HPDE6-E6E7 (cell line): ENCODE data around the gene POFUT2.
A peak's percentile ranks its signal among the peaks of the same experiment; 100 is the strongest.
"Not testable (repeated sequence)": the region's sequence is repeated elsewhere in the genome, so short reads cannot be mapped to it uniquely, and the experiment has no call there.

Experiments
- DNase-seq: peaks from one replicate; pipeline ENCODE4 v3.0.0; 2011; ENCODE audit warnings: missing footprints; ENCODE audit errors: extremely low spot score

Gene POFUT2

DNA sequence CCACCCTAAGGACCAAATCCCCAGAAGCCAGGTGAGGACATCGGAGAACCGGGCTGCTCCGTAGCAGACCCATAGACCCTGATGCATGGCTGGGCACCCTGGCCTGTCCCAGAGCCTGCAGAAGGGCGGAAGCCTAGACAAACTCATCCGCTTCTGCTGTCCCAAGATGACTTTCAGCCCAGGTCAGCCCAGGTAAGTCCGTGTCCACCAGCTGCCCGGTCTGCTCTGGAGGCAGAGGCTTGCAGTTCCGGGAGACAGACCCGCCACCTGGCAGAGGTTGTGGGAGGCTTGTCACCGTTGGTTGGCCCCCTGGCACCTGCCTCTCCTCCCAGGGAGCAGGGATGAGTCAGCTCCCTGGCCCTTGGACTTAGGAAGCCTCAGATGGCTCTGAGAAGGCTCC lies 22.8 kb upstream of the POFUT2 start:
- DNase-seq = no peak

DNA sequence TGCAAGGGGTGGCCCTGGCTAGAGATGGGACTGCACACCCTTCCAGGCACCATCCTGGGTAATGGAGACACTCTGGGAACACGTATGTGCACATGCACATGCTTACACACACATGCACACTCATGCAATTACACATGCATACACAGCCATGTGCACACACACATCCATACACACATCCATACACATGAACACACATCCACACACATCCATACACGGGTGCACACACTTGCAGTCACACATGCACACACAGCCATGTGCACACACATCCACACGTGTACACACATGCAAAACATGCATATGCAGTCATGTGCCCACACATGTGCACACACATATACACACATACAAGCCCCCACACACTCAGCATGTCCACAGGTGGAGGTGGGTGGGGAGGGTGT lies 22.3 kb upstream of the POFUT2 start:
- DNase-seq = no peak

DNA sequence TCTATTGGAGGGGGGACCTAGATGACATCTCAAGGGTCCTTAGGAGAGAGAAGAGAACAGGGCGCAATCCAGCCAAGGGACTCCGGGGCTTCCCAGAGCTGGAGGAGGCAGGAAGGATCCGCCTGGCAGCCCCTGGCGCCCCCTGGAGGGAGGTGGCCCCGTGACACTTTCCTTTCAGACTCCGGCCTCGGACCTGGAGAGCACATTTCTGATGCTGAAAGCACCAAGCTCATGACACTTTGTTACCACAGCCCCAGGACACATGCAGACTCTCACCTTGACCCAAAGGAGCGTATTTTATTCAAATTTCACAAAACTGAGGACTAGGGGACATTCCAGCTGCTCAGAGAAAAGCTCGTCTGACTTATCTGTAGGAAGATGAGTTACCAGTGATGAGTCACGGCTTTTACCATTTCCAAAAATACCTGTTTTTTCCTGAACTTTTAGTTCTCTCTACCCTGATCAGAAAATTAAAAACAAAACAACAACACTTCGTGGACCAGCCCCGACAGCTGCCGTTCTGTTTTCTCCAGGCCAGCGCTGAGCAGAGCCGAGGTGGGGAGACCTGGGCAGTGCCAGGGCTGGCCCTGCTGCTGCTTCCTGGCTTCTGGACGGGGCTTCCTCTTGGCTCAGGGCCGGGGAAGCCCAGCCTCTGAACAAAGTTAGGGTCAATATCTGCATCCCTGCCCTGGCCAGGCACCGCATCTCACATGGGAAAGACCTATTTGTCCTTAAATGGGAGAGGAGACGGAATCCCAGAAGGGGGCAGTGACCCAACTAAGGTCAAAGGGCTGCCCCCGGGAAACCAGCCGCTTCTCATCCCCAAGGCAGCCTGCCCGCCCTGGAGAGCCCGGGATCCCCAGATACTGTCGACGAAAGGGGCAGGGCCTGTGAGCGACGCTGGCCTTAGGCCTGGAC lies 21.6 kb upstream of the POFUT2 start:
- DNase-seq = no peak

DNA sequence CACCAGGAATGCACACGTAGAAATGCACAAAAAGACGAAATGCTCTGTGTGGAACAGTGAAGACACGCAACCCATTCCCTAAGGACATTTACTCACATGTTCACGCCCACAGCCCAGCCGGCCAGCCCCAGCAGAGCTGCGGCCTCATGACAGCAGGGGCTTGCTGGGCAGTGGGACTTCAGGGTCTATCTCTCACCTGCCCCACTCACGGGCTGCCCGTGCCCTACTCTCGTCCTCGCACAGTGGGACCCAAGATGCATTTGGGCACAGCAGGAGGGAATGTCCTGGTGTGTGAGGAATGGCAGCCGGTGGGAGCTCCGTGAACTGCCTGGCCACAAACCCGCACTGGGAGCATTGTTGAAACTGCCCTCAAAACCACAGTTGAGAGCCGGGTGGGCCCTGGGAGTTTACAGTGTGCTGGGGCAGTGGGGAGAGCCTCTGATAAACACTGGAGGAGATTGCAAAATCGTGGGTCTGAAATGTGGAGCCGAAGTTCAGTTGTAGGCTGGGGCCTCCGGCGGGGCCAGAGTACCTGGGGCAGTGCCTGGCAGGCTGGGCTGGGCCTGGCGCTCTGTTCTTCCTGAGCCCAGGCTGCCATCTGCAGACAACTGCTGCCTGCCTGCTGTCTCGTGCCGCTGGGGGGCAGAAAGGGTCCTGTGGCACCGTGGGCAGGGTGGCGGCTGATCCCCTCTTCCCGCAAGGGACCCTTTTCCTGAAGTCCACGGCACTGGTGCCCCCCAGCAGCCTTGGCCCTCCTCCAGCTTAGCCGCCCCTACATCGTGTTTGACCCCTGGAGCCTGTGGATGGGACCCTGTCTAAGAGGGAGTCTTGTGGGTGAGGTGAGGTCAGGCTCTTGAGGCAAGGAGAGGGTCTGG lies 20.7 kb upstream of the POFUT2 start:
- DNase-seq = no peak

DNA sequence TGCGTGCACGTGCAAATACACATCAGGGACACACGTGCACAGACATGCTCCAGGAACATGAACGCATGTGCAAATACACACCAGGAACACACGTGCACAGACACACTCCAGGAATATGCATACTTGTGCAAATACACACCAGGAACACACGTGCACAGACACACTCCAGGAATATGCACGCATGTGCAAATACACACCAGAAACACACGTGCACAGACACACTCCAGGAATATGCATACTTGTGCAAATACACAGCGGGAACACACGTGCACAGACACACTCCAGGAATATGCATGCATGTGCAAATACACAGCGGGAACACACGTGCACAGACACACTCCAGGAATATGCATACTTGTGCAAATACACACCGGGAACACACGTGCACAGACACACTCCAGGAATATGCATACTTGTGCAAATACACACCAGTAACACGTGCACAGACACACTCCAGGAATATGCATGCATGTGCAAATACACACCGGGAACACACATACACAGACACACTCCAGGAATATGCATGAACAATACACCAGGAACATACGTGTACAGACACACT lies 20.0 kb upstream of the POFUT2 start:
- DNase-seq = not testable (repeated sequence)

DNA sequence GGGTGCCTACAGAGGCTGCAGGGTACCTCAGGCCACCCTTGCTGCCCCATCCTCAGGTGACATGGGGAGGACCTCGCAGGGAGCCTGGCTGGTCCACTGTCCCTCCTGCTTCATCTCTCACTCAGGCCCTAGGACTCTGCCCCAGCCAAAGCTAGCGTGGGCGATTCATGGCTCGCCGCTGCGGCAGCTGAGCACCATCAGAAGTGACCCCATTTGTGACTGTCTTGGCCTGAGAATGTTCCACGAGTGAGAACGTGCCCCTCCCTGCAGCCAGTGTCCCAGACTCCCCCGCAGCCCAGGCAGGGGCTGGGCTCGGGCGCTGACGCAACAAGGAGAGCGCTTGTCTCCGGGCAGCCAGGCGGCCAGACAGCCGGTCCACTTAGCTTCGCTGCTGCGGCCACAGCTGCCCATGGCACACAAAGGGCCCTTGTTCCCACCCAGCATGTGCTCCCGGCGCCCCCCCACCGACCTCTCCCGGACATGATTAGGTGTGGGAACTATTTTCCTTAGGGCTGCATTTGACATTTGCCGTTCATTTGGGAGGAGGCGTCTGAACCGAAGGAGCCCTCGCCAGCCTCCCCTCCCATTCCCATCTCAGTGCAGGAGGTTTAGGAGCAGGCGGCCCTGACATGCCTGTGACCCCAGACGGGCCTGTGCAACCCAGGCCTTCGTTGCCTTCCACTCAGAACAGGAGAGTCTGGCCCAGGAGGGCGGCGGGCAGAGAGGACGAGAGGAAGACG lies 19.3 kb upstream of the POFUT2 start:
- no peak for DNase-seq

DNA sequence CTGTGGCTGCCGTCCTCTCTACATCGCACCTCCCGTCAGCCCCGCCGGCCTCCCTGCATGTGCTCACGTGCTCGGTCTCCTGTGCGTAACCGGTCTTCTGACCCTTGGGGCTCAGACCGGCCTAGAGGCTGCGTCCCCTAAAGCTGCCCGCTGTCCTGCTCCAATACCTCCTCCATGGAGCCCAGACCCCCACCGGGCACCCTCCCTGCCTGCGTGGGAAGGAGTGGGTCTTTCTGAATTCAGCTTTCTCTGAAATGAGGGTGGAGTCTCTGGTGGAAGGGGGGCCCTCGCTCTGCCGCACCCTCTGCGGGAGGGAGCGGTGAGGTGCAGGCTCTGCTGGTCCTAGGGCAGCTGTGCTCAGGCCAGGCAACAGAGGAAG lies 18.7 kb upstream of the POFUT2 start:
- DNase-seq = no peak

DNA sequence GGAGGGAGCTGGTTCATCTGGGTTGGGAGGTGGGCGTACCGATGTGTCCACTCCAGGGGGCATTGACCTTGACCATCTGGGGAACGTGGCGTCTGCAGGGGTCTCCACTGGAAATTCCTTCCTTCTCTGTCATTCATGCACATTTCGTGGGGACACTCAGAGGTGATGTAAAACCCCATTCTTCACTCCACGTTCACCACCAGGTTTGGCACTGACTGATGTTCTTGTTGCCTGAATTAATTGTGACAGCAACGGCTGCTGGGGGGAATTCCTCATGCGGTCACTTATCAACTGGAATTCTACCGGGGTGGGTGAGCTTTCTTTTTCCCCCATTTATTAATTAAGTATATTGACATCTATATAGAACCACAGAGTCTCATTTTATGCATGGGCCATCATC lies 18.1 kb upstream of the POFUT2 start:
- no peak for DNase-seq

DNA sequence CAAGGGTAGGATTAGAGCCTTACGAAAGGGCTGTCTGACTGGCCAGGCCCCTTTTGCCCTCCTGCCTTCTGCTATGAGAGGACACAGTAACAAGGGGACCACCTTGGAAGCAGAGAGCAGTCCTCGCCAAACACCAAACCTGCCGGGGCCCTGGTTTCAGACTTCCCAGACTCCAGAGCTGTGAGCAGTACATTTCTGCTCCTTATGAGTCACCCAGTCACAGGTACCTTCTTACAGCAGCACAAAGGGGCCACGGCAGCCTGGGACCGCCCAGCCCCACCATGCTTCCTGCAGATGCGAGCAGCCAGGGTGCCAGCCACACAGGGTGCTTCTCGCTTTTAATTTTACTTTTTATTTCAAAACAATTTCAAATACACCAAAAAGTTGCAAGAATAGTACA lies 17.2 kb upstream of the POFUT2 start:
- no peak for DNase-seq

DNA sequence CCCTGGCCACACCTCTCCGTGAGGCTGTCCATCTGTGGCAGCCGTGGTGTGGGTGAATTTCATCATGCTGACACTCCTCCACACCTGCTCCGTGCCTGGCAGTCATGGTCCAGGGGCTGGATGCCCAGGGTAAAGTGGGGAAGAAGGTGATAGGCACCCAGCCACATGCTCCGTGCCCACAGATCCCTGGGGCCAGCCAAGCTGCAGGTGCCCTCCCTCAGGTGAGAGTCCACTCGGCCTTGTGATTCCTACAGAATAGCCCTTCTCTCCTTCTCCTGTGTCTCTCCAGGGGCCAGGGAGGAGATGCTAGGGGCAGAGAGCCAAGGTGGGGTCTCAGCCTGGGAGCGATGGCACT lies 16.8 kb upstream of the POFUT2 start:
- no peak for DNase-seq

DNA sequence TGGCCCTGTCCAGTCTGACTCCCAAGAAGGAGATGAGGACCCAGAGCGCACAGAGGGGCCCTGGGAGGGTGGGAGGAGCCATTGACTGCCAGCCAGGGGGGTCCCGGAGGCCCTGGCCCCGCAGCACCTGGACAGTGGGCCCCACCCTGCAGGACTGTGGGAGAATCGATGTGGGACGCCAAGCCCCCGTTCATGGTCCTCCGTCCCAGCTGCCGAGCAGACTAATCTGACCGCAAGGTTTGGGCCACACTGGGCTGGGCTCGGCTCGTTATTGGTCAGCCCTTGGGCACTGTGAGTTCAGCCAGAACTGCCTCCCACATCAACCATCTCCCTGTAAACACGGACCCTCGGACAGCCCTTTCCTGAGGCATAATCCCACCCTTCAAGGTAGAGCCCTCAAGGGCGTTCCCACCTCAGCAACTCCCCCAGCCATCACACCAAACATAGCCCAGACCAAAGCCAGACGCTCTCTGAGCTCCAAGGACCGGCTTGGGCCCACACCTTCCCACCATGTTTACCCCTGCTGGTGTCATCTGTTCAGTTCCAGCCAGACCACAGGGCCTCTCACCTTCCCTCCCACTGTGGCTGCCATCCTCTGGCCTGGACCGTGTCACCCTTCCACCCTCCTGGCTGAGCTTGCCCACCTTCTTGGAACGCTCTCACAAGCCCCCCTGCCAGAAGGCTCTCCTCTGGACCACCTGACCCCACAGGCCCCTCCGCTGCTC lies 16.2 kb upstream of the POFUT2 start:
- no peak for DNase-seq

DNA sequence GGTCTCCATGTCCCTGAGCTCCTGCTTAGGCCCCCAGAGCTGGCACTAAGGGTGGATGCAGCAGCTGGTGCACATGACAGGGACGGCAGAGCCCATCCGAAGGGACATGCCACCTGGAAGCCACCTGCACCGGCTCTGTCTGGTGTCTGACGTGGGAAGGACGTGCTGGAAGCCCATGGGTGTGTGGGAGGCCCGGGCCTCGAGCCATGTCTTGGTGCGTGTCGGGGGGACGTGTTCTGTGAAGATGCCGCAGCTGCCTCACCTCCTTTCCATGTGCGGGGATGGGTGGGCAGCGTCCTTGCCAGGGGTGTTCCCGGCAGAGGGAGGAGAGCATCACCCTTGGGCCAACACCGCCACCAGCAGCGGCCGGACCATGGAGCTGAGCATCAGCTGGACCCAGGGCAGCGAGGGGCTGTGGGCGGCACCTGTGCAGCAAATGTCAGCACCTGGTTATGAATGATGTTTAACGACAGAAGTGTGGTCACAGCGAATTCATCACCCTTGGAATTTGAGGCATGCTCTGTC lies 15.5 kb upstream of the POFUT2 start:
- no peak for DNase-seq

DNA sequence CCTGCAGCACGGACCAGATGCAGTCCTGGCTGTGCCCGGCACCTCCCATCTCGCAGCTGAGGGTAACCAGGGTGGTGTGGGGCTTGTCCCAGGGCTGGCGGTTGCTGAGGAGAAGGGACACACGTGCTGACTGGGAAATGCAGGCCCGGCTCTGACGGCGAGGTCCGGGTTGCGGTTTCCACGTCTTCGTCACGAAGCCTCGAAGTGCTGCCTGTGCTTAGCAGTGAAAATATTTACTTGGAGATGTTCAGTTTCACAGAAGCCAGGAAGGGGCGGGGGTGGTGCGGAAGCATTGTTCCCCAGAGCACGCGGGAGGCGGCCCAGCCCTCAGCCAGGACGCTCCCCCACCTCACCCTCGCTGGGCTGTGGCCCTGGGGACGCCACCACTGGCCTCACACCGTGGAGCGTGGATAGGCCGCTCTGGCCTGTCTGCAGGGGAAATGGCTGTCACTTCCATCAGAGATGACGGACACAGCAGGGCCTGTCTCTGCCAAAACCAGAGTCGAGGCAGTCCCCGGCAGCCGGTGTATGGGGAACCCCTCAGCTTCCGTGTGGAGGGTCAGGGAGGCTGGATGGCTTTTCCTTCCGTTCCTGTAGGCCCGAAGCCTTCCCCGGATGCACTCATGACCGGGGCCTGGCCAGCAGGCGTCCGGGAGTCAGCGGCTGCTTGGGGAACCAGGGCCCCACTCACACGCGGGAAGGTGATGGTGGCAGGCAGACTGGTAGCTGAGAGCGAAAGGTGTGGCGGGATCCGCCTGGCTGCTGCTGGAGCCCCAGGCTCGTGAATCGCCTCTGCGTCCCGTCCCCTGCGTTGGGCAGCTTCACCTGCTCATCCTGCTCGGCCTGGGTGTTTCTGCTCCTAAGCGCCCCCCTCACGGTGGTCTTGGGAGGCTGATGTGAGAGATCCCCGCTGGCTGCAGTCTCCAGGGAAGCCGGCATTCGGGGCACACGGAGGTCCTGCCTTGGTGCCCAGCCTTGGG lies 14.7 kb upstream of the POFUT2 start:
- no peak for DNase-seq

DNA sequence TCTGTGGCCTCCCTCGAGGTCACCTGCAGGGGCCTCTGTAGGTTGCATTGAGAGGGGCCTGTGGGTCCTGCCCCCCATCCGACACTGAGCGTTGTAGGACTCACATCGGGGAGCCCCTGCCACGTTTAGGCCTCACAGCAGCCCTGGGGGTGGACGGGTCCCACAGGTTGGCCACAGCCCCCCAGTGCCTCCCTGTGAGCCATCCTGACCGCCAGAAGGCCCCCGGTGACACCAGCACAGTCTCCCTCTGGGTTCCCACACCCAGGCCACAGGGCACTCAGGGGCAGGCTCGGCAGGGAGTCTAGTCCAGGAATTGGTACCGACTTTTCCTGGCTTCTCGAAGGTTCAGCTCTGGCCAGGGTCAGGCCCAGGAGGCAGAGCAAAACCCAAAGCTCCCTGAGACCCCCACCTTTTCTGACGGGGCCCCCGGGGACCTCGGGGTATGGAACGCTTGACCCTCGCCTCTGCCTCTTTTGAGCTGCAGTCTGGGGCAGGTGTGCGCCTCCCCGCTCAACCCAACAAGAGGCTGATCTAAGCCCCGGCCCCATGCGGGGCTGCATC lies 13.9 kb upstream of the POFUT2 start:
- DNase-seq = no peak

DNA sequence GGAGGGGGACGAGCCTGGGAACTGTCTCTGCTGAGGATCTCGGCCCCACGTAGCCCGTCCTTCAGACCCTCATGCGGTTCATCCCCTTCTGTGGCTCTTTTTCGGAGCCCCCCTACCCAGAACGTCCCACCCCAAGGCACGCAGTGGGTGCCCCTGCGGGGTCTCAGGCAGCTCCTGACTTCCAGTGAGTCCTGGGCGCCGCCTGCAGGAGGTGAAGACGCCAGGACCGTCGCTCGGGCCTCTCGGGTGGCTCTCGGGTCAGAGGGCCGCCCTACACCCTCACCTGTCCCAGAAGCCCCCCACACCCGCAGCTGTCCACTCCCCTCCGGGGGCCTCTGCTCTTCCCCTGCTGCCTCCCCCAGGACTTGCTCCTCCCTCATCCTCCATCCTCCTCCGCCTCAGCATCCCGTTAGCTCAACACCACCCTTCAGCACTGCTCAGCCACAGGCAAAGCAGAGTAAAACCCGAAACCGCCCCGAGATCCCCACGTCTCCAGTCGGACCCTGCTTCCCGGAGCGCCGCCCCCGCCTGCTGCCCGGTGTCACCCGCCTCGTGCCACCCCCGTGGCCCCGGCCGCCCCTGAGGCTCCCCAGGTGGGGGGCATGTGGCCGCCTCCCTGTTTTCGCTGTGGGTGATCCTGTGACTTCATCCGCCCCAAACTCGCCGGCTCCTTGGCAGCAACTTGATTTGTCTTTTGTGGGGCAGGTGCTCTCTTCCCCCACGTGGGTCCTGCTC lies 13.3 kb upstream of the POFUT2 start:
- no peak for DNase-seq

DNA sequence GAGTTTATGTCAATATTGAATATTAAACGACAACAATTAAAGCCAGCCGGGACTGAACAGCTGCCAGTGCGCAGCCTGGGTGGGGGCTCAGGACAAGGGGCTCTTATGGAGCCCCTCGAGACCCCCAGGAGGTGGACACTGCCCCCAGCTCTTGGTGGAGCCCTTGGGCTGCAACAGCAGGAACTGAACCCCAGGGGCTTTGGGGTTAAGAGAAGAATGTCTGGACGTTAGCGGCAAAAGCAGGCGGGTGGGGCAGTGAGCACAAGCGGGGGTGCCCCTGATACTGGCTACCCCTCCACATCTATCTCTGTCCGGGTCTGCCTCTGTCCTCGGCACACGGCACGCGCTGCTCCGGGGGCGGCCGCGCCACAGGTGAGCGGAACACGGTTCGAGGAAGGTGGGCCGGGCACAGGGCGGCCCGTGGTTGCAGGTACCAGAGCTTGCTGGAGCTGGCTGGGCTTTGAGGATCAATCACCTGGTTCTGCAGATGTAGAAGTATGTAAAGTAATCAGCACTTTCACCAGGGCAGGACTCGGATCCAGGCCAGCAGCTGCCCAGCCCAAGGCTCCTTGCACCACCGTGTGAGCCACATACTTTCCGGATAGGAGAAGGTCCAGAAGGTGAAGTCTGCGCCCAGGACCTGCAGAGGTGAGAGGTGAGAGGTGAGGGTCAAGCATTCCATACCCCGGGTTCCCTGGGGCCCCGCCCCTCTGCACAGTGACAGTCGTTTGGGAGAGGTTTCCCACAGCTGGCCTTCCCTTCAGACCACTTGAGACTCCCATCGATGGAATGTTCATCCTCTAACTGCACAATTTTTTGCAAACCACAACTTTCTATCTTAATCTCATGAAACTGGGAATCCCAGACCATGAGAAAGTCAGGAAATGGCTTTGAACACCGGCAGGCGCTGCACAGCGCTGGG lies 12.4 kb upstream of the POFUT2 start:
- no peak for DNase-seq

DNA sequence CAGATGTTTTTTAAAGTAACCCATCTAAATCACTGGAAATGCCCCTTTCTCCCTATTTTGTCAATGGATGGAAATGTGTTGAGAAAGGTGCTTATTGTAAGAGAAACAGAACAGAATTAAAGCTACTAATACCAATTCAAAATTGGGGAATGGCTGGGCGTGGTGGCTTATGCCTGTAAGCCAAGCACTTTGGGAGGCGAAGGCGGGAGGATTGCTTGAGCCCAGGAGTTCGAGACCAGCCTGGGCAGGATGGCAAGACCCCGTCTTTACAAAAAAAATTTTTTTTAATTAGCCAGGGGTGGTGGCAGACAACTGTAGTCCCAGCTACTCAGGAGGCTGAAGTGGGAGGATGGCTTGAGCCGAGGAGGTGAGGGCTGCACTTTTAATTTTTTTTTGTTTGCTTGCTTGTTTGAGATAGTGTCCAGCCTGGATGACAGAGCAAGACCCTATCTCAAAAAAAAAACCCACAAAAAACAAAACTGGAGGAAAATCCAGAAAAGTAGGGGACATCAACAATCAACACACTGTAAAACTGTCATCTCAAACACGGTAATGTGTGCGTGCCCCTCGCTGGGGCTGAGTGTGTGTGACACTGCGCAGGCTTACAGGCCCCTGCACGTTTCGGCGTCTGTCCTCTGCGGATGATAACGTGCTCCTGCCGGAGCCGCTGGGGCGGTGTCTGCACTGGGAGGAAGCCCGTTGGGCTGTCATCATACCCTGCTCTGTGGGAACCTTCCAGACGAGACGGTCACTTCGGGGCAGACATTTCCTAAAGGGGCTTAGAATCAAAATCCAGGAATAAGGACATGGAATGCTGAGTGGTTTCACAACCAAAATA lies 11.6 kb upstream of the POFUT2 start:
- DNase-seq = peak; percentile 38
